ENCODE data around the gene C19orf85.

C19orf85 gene

DNA sequence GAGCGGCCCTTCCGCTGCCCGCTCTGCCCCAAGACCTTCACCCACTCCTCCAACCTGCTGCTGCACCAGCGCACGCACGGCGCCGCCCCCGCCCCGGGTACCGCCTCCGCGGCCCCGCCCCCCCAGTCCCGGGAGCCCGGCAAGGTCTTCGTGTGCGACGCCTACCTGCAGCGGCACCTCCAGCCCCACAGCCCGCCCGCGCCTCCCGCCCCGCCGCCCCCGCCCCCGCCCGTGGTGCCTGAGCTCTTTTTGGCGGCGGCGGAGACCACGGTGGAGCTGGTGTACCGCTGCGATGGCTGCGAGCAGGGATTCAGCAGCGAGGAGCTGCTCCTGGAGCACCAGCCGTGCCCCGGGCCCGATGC, 17.2 kb upstream of the C19orf85 start:
- no peak for DNase-seq (ENCODE audit: low read depth, low spot score)
- no peaks in the 10 kb centered on the region for H3K9me3 ChIP-seq (ENCODE audit: low read depth, low read length)
- H3K36me3 ChIP-seq (ENCODE audit: insufficient read depth, low read length) = no peaks in the 10 kb centered on the region
- no peak overlapping the region for H3K4me3 ChIP-seq
- TF ChIP-seq FOXP2 (optimal IDR thresholded peaks at IDR 0.05; ENCODE audit: control extremely low read depth, extremely low read length, insufficient read depth) (no peak), POLR2AphosphoS5 (IDR thresholded peaks at IDR 0.05; ENCODE audit: borderline replicate concordance, low read depth, low read length) (no peak), EZH2 (IDR thresholded peaks at IDR 0.05) (no peak)
- no peak overlapping the region for H3K27ac ChIP-seq
- no peak overlapping the region for H3K9ac ChIP-seq (ENCODE audit: insufficient read length)

- Histone ChIP-seq H3K27ac (no peak overlapping the region), H3K9me3 (ENCODE audit: low read depth, low read length) (no peaks in the 10 kb centered on the region), H3K9ac (ENCODE audit: insufficient read length) (no peak overlapping the region), H3K4me3 (no peak overlapping the region), H3K36me3 (ENCODE audit: insufficient read depth, low read length) (no peaks in the 10 kb centered on the region)
- TF ChIP-seq EZH2 (IDR thresholded peaks at IDR 0.05) = no peak
- TF ChIP-seq POLR2AphosphoS5 (IDR thresholded peaks at IDR 0.05; ENCODE audit: borderline replicate concordance, low read depth, low read length) = no peak
- TF ChIP-seq FOXP2 (optimal IDR thresholded peaks at IDR 0.05; ENCODE audit: control extremely low read depth, extremely low read length, insufficient read depth) = no peak
- DNase-seq (ENCODE audit: low read depth, low spot score) = no peak
These were observed 16.7 kb upstream of the C19orf85 start for GRCh38 chr19:55481148-55481793.

- TF ChIP-seq EZH2 (IDR thresholded peaks at IDR 0.05) = no peak
- TF ChIP-seq POLR2AphosphoS5 (IDR thresholded peaks at IDR 0.05; ENCODE audit: borderline replicate concordance, low read depth, low read length) = no peak
- Histone ChIP-seq H3K4me3 (no peak overlapping the region), H3K36me3 (ENCODE audit: insufficient read depth, low read length) (no peaks in the 10 kb centered on the region), H3K27ac (no peak overlapping the region), H3K9ac (ENCODE audit: insufficient read length) (no peak overlapping the region), H3K9me3 (ENCODE audit: low read depth, low read length) (no peaks in the 10 kb centered on the region)
- no peak for DNase-seq (ENCODE audit: low read depth, low spot score)
These were observed 15.1 kb upstream of the C19orf85 start for GRCh38 chr19:55479451-55480230.

GRCh38 chr19:55479045-55479444, 14.5 kb upstream of the C19orf85 start:
- TF ChIP-seq EZH2 (IDR thresholded peaks at IDR 0.05) (no peak), POLR2AphosphoS5 (IDR thresholded peaks at IDR 0.05; ENCODE audit: borderline replicate concordance, low read depth, low read length) (no peak), FOXP2 (optimal IDR thresholded peaks at IDR 0.05; ENCODE audit: control extremely low read depth, extremely low read length, insufficient read depth) (no peak)
- no peaks in the 10 kb centered on the region for H3K9me3 ChIP-seq (ENCODE audit: low read depth, low read length)
- no peak overlapping the region for H3K4me3 ChIP-seq
- DNase-seq (ENCODE audit: low read depth, low spot score) = no peak
- no peak overlapping the region for H3K9ac ChIP-seq (ENCODE audit: insufficient read length)
- no peaks in the 10 kb centered on the region for H3K36me3 ChIP-seq (ENCODE audit: insufficient read depth, low read length)
- H3K27ac ChIP-seq = no peak overlapping the region

- Histone ChIP-seq H3K36me3 (ENCODE audit: insufficient read depth, low read length) (no peaks in the 10 kb centered on the region), H3K9ac (ENCODE audit: insufficient read length) (peak overlapping the region; percentile 55), H3K27ac (no peak overlapping the region), H3K9me3 (ENCODE audit: low read depth, low read length) (no peaks in the 10 kb centered on the region), H3K4me3 (no peak overlapping the region)
- DNase-seq (ENCODE audit: low read depth, low spot score) = no peak
- TF ChIP-seq FOXP2 (optimal IDR thresholded peaks at IDR 0.05; ENCODE audit: control extremely low read depth, extremely low read length, insufficient read depth) (no peak), POLR2AphosphoS5 (IDR thresholded peaks at IDR 0.05; ENCODE audit: borderline replicate concordance, low read depth, low read length) (no peak), EZH2 (IDR thresholded peaks at IDR 0.05) (no peak)
These were observed 13.8 kb upstream of the C19orf85 start for GRCh38 chr19:55478364-55478763.

GRCh38 chr19:55477905-55478304, 13.4 kb upstream of the C19orf85 start:
- no peak for DNase-seq (ENCODE audit: low read depth, low spot score)
- H3K9ac ChIP-seq (ENCODE audit: insufficient read length) = peak overlapping the region; percentile 55
- peak overlapping the region; percentile 89 for H3K4me3 ChIP-seq
- TF ChIP-seq POLR2AphosphoS5 (IDR thresholded peaks at IDR 0.05; ENCODE audit: borderline replicate concordance, low read depth, low read length) = no peak
- TF ChIP-seq EZH2 (IDR thresholded peaks at IDR 0.05) = no peak
- no peak for TF ChIP-seq FOXP2 (optimal IDR thresholded peaks at IDR 0.05; ENCODE audit: control extremely low read depth, extremely low read length, insufficient read depth)
- H3K27ac ChIP-seq = no peak overlapping the region
- no peaks in the 10 kb centered on the region for H3K9me3 ChIP-seq (ENCODE audit: low read depth, low read length)
- H3K36me3 ChIP-seq (ENCODE audit: insufficient read depth, low read length) = no peaks in the 10 kb centered on the region

DNA sequence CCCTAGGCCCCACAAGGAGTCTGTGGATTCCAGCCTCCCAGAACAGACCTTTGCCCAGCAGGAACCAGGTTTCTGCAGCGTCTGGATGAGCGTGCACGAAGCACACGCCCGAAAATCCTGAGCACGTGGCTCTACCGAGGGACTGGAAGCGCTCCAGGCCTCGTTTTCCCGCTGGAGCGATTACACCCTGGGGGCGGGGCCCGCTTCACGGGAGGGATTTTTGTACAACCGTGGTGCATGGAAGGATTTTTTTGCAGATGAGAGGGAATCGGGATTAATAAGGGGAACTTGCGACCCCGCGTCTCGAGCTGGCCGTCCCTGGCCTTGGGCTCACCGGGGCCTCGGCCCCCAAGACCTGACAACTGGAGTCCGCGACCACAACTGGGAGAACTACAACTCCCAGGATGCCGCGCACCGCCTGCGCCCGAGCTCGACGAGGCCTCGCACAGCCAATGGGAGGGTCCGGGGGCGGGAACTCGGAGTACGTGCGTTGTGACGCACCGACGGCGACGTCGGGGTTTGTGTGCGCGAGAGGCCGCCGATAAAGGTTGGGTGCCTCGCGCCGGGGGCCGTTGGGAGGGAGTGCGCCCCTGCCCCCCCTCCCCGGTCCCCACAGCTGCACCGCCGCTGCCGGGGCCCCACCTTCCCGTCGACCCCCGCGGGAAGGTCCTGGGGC, 11.7 kb upstream of the C19orf85 start, which contains the start of gene ZNF628:
Gene ZNF628, plus strand, starts transcription at position 518 of the 676 bp plus-strand sequence. CDS start 3,294 bp downstream, outside the sequence.
- Histone ChIP-seq H3K27ac (peak within 1 kb of the TSS; percentile 95), H3K9me3 (ENCODE audit: low read depth, low read length) (no peaks in the 10 kb centered on the region), H3K36me3 (ENCODE audit: insufficient read depth, low read length) (no peaks in the 10 kb centered on the region), H3K4me3 (peak within 1 kb of the TSS; percentile 89), H3K9ac (ENCODE audit: insufficient read length) (peak within 1 kb of the TSS; percentile 88)
- no peak for TF ChIP-seq EZH2 (IDR thresholded peaks at IDR 0.05)
- peak; percentile 58 for TF ChIP-seq POLR2AphosphoS5 (IDR thresholded peaks at IDR 0.05; ENCODE audit: borderline replicate concordance, low read depth, low read length)
- TF ChIP-seq FOXP2 (optimal IDR thresholded peaks at IDR 0.05; ENCODE audit: control extremely low read depth, extremely low read length, insufficient read depth) = no peak
- DNase-seq (ENCODE audit: low read depth, low spot score) = peak; percentile 89
